Hypothalamus (tissue), 51 donors: ENCODE results near the gene MEX3D.

Experiments
- DNase-seq, 51 donors: peaks; one replicate each; lab custom pipeline; 2025; lab: John Stamatoyannopoulos, UW

The MEX3D gene

GRCh38 chr19:1598777-1599459 is 30.8 kb upstream of the MEX3D start:
- no peak for DNase-seq

- DNase-seq = no peak
Measured at GRCh38 chr19:1593501-1593772, 25.3 kb upstream of the MEX3D start.

GRCh38 chr19:1592755-1593500 is 24.8 kb upstream of the MEX3D start, which contains the start of gene MBD3:
Gene MBD3, minus strand, starts transcription at chr19:1592865. Its CDS starts 234 bp downstream, at chr19:1592631.
- peak; percentile 23 to 95 (median 87) for DNase-seq

DNA sequence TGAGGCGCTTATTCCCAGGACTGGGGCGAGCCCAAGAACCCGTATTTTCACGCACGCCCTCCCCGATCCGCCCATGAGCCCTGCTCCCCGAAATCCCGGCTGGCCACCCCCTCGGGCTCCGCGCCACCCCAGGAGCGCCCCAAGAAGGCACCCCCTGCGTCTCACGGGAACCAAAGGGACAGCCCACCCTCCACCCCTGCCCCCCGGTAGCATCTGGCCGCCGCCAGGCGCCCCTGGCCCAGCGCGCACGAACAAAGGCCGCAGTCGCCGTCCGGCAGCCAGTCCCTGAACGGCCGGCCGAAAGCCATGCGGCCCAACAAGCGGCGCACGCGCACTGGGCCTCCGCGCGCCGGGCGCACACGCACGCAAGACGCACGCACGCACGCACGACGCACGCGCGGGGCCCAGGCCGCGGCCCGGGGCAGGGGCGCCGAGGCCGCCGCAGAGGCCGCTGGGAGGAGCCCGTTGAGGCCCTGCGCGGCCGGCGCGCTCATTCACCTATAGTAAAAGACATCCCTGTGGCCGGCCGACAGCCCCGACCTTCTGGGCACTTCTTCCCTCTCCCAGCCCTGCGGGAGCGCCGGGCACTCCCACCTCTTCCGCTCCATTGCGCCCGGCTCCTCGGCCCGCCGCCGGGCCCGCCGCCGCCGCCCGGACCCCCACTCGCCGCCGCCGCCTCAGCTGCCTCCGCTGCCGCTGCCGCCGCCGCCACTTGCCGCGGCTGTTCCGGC is 24.1 kb upstream of the MEX3D start:
- peak; percentile 23 to 85 (median 67) for DNase-seq

- DNase-seq = peak in 1 of 51 donors; percentile 9
Measured at GRCh38 chr19:1591421-1592023, 23.4 kb upstream of the MEX3D start.

DNA sequence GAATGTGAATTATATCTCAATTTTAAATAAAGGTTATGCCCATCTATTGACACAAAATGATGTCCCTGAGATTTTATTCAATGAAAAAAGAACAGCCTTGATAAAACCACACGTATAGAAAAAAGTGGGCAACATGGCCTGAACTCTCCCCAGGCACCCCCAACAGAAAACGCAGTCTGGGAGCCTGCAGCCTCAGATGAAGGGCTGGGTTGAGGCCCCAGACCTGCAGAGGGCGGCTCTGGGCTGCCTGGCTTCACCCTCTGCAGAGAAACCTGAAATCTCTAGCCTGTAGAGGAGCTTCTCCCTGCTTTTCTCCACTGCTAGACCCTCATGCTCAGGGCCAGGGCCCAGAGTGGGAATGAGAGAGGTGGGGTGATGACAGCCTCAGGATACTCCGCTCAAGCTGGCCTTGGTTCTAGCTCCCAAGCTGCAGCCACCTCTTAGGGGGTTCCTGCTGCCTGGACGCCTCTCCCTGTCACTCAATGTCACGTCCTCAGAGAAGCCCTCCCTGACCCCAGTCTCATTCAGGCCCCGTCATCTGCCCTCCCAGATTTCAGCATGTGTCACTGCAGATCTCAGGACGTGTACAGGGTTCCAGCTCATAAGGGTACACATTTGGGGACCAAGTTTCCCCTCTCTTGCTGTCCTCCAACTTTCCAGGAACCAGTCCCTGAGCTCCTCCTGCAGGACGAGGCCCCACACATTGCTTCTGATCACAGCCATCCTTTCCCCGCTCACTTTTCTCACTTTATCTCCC is 22.7 kb upstream of the MEX3D start:
- no peak for DNase-seq

DNA sequence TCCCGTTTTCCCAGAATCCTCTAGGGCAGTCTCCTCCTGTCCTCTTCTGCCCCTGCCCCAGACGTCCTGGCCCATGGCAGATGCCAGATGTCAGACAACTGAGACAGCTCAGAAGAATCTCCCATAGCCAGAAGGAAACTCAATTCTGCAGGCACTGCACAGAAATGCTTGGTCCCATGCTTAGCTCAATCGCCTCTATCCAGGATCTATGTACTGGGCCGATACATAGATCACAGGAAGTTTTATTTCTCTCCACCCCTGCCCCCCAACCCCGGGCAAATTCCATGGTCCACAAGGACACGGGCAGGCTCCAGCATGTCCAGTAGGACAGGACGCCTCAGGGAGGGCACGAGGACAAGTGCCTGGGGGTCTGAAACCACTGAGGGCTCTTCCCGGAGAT is 19.7 kb upstream of the MEX3D start:
- DNase-seq = no peak

- DNase-seq = no peak
Measured at GRCh38 chr19:1585243-1585580, 17.1 kb upstream of the MEX3D start.

- DNase-seq = no peak
Measured at GRCh38 chr19:1584500-1585242, 16.5 kb upstream of the MEX3D start.

DNA sequence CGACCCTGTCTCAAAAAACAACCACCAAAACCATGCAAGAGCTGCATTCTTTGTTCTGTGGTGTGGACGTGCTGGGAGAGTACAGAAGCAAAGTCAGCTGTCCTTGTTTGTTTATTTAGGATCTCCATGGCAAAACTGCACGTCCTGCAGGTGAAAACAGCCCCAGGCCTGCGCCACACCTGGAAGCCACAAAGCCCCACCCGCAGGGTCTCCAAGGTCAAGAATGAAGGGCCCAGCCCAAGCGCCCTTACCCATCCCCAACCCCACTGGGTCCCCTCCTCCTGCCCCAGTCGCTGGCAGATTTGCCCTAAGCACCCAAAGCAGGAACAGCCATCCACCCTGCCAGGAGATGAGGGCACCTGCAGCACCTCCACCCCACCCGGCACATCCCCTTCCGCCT is 14.1 kb upstream of the MEX3D start:
- DNase-seq = no peak

- DNase-seq = no peak
Measured at GRCh38 chr19:1580957-1581356, 12.8 kb upstream of the MEX3D start.

- no peak for DNase-seq
Measured at GRCh38 chr19:1580382-1580781, 12.3 kb upstream of the MEX3D start.

GRCh38 chr19:1579222-1579621 is 11.1 kb upstream of the MEX3D start:
- DNase-seq = no peak

- no peak for DNase-seq
Measured at GRCh38 chr19:1577929-1578618, 9.9 kb upstream of the MEX3D start.

- no peak for DNase-seq
Measured at GRCh38 chr19:1577090-1577928, 9.2 kb upstream of the MEX3D start.

DNA sequence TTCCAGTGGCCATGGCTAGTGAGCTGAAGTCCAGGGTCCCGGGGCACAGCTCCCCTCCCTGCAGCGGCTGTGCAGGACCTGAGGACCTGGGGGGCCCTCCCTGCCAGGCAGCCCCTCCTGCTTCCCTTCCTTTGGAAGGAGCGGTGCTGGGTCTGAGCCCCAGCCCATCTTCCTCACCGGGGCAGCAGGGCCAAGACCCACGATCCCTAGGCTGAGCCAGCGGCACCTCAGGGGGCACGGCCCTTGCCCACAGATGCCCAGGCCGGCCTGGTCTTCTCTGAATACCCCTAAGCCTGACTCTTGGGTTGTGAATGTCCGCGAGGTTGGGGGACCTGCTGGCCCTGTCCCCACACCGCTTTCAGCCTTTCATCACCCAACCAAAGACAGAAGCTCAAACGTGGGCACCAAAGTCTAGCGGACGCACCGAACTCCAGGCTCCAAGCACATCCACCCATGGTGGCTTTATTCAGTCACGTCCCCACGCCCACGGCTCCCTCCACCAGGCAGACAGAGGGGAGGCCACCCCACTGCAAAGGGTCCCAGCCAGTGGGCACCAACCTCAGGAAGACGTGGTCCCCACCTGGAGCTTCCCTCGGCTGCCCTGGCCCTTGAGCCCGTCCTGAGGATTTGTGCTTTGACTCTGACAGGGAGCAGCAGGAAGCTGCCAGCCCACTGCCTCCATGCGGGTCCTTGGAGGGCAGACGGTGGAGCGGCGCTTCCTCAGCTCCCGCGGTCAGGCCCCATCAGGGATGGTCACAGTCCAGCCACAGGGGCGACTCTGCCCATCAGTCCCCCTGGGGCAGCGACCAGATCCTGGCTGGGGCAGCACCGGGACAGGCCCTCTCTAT is 8.3 kb upstream of the MEX3D start:
- DNase-seq = no peak
